Measurements from ENCODE around the gene USP12. TPM values are rescaled to one million over a fixed set of nuclear protein-coding genes. Genes with fewer than 3 reads are reported as not detected.

The USP12 gene
- total RNA-seq, 4 donors from 2014 or later, result 3.9 to 31.7 (median 13.6) TPM

DNA sequence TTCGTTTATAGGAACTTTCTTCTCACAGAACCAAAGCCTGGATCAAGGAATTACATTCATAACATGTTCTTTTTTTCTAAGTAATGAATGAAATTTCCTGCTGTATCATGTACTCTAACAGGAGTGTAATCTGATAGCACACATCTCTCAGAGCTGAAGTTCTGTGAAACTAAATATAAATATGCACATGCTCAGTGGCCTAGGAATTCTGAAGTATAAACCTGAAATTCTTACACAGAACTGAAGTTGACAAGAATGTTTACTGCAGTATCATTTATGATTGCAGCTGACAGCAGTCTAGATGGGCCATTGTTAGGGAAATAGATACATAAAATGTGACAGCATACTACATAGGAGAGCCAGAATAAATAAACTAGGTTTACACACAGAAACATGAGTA, 54.5 kb downstream of the USP12 start:
- intact Hi-C loops (cut with DNase I), result no loop called here
- H3K27me3 ChIP-seq, result no peaks in the 10 kb centered on the region
- H3K4me1 ChIP-seq, result peaks cover 0 to 9% (median 4%) of the 10 kb centered on the region in 3 donors
- H3K4me3 ChIP-seq, result no peak overlapping the region
- peaks cover 0 to 21% (median 0%) of the 10 kb centered on the region in 3 donors for H3K36me3 ChIP-seq
- H3K9me3 ChIP-seq, result no peaks in the 10 kb centered on the region
- no peak overlapping the region for H3K27ac ChIP-seq
- DNase-seq, result no peak
- WGBS, 2 donors, result 13 to 26% methylated on average over 1 of the region's 1 CpG
- no peak for TF ChIP-seq POLR2A (IDR thresholded peaks at IDR 0.05)
- TF ChIP-seq CTCF (IDR thresholded peaks at IDR 0.05), result no peak

DNA sequence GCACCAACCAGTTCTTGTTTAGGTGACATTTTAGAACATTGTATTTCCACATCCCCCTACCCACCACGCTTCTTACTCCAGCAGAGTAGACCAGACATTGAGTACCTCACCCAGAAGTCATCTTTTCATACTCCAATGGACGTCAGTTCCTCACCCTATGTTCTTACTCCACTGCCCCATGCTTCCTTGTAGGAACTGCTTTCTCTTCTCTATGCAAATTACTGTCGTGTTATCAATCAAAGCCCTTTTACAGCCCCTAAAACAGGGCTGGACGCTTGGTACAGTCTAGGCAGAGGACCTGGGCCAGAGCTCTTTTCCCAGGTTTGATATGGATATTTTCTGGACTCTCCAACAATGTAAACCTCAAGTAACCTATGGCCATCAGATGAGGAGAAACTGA, 58.2 kb downstream of the USP12 start:
- TF ChIP-seq CTCF (IDR thresholded peaks at IDR 0.05) (no peak), POLR2A (IDR thresholded peaks at IDR 0.05) (no peak)
- no peaks in the 10 kb centered on the region for H3K27me3 ChIP-seq
- H3K4me3 ChIP-seq, result no peak overlapping the region
- no peak overlapping the region for H3K27ac ChIP-seq
- 78 to 93% methylated on average over 4 of the region's 4 CpGs for WGBS, 2 donors
- H3K9me3 ChIP-seq, result no peaks in the 10 kb centered on the region
- intact Hi-C loops (cut with DNase I), result no loop called here
- DNase-seq, result no peak
- no peaks in the 10 kb centered on the region for H3K4me1 ChIP-seq
- H3K36me3 ChIP-seq, result peaks cover 0 to 21% (median 0%) of the 10 kb centered on the region in 3 donors

GRCh38 chr13:27112006-27112405, 59.6 kb downstream of the USP12 start:
- H3K9me3 ChIP-seq, result no peaks in the 10 kb centered on the region
- no peak overlapping the region for H3K27ac ChIP-seq
- no peaks in the 10 kb centered on the region for H3K4me1 ChIP-seq
- DNase-seq, result no peak
- no peak overlapping the region for H3K4me3 ChIP-seq
- intact Hi-C loops (cut with DNase I), result no loop called here
- H3K36me3 ChIP-seq, result peaks cover 0 to 21% (median 0%) of the 10 kb centered on the region in 3 donors
- H3K27me3 ChIP-seq, result no peaks in the 10 kb centered on the region
- TF ChIP-seq POLR2A (IDR thresholded peaks at IDR 0.05) (no peak), CTCF (IDR thresholded peaks at IDR 0.05) (no peak)

DNA sequence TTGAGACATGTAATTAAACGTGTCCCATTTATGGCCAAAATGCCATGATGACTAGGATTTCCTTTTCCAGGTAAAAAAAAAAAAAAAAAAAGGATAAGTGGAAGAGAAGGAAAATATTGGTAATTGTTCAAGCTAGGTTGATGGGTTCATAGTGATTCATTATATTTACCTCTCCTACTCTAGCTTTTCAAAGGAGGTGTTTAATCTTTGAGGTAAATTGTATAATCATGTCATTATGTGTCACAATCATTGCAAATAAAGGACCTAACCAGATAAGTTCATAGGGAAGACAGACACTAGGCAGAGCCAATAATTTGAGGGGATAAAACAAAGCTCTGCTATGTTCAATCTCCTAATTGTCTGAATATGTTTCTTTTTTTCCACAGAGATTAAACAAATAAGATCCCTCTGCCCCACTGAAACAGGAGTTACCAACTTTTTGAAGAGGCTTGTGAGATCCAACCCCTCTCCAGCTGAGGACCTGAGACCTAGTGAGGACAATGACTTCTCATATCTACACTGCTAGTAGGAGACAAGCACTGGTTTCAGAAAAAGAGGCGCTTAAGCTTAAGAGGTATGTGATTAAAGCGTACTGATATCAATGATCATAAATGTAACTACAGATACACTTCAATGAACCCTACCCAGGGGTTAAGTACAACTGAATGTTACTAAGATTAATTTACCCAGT, 61.4 kb downstream of the USP12 start:
- DNase-seq, result no peak
- no peak overlapping the region for H3K4me3 ChIP-seq
- peaks cover 0 to 18% (median 0%) of the 10 kb centered on the region in 3 donors for H3K36me3 ChIP-seq
- no peaks in the 10 kb centered on the region for H3K4me1 ChIP-seq
- no peak overlapping the region for H3K27ac ChIP-seq
- TF ChIP-seq POLR2A (IDR thresholded peaks at IDR 0.05) (no peak), CTCF (IDR thresholded peaks at IDR 0.05) (no peak)
- intact Hi-C loops (cut with DNase I), result no loop called here
- H3K9me3 ChIP-seq, result no peaks in the 10 kb centered on the region
- WGBS, 2 donors, result 86 to 98% methylated on average over 3 of the region's 3 CpGs
- H3K27me3 ChIP-seq, result no peaks in the 10 kb centered on the region

GRCh38 chr13:27106144-27106543, 65.5 kb downstream of the USP12 start:
- Histone ChIP-seq H3K4me3 (no peak overlapping the region), H3K27ac (no peak overlapping the region), H3K36me3 (peaks cover 0 to 24% (median 0%) of the 10 kb centered on the region in 3 donors), H3K9me3 (no peaks in the 10 kb centered on the region), H3K27me3 (no peaks in the 10 kb centered on the region), H3K4me1 (peaks cover 0 to 10% (median 0%) of the 10 kb centered on the region in 3 donors)
- intact Hi-C loops (cut with DNase I), result no loop called here
- DNase-seq, result no peak
- TF ChIP-seq POLR2A (IDR thresholded peaks at IDR 0.05) (no peak), CTCF (IDR thresholded peaks at IDR 0.05) (no peak)
- 82 to 89% methylated on average over 5 of the region's 5 CpGs for WGBS, 2 donors

Data from esophagus squamous epithelium (tissue), 5 donors.